NCI-H748 treated with DMSO at 0.1 percent for 48 hours (cell line): ENCODE results near the gene IL1R2.

Experiments
- DNase-seq: peaks from one replicate; lab custom pipeline; 2025; lab: John Stamatoyannopoulos, UW

IL1R2 gene

GRCh38 chr2:102020596-102021170 lies 28.9 kb downstream of the IL1R2 start:
- peak; percentile 18 for DNase-seq

- no peak for DNase-seq
These were observed 30.0 kb downstream of the IL1R2 start for GRCh38 chr2:102021779-102022178.

- DNase-seq: no peak
These were observed 31.3 kb downstream of the IL1R2 start for GRCh38 chr2:102022884-102023539.

GRCh38 chr2:102024410-102024809 lies 32.6 kb downstream of the IL1R2 start:
- no peak for DNase-seq

- no peak for DNase-seq
These were observed 33.3 kb downstream of the IL1R2 start for GRCh38 chr2:102025016-102025501.

- no peak for DNase-seq
These were observed 34.0 kb downstream of the IL1R2 start for GRCh38 chr2:102025583-102026267.

GRCh38 chr2:102027036-102027980 lies 35.5 kb downstream of the IL1R2 start:
- no peak for DNase-seq

GRCh38 chr2:102028470-102028869 lies 36.7 kb downstream of the IL1R2 start:
- no peak for DNase-seq

- no peak for DNase-seq
These were observed 37.6 kb downstream of the IL1R2 start for GRCh38 chr2:102029405-102029804.

GRCh38 chr2:102029952-102030351 lies 38.2 kb downstream of the IL1R2 start:
- DNase-seq: no peak

GRCh38 chr2:102030502-102030854 lies 38.7 kb downstream of the IL1R2 start:
- no peak for DNase-seq

GRCh38 chr2:102030855-102031527 lies 39.2 kb downstream of the IL1R2 start:
- DNase-seq: no peak

- no peak for DNase-seq
These were observed 40.7 kb downstream of the IL1R2 start for GRCh38 chr2:102032368-102033030.

- no peak for DNase-seq
These were observed 41.4 kb downstream of the IL1R2 start for GRCh38 chr2:102033031-102033749.

GRCh38 chr2:102033750-102034682 lies 42.3 kb downstream of the IL1R2 start:
- DNase-seq: no peak

GRCh38 chr2:102034683-102035548 lies 43.2 kb downstream of the IL1R2 start:
- no peak for DNase-seq

- no peak for DNase-seq
These were observed 45.9 kb downstream of the IL1R2 start for GRCh38 chr2:102037681-102038080.

GRCh38 chr2:102040229-102040628 lies 48.5 kb downstream of the IL1R2 start:
- no peak for DNase-seq
